Suppressor macrophage treated with lipopolysaccharide for 4 hours (primary cell): ENCODE data around the gene GALNT8.
A peak's percentile ranks its signal among the peaks of the same experiment; 100 is the strongest.

Experiments used
- DNase-seq: peaks from one replicate; pipeline ENCODE4 v3.0.0-alpha.2; 2020

GALNT8 gene

GRCh38 chr12:4802841-4803240 lies 82.6 kb downstream of the GALNT8 start:
- DNase-seq: peak; percentile 26

- DNase-seq: no peak
Observed at GRCh38 chr12:4806439-4807115, 86.4 kb downstream of the GALNT8 start.

- no peak for DNase-seq
Observed at GRCh38 chr12:4807116-4807783, 87.0 kb downstream of the GALNT8 start.

- no peak for DNase-seq
Observed at GRCh38 chr12:4807813-4808212, 87.6 kb downstream of the GALNT8 start.

GRCh38 chr12:4809013-4809448 lies 88.8 kb downstream of the GALNT8 start:
- DNase-seq: no peak

- DNase-seq: no peak
Observed at GRCh38 chr12:4809449-4810218, 89.4 kb downstream of the GALNT8 start.

GRCh38 chr12:4810219-4810671 lies 90.0 kb downstream of the GALNT8 start:
- no peak for DNase-seq

- DNase-seq: no peak
Observed at GRCh38 chr12:4812624-4813327, 92.6 kb downstream of the GALNT8 start.

GRCh38 chr12:4813741-4814140 lies 93.5 kb downstream of the GALNT8 start:
- no peak for DNase-seq

GRCh38 chr12:4814485-4814884 lies 94.3 kb downstream of the GALNT8 start:
- no peak for DNase-seq

- no peak for DNase-seq
Observed at GRCh38 chr12:4816744-4817525, 96.7 kb downstream of the GALNT8 start.

- no peak for DNase-seq
Observed at GRCh38 chr12:4817880-4818279, 97.7 kb downstream of the GALNT8 start.

GRCh38 chr12:4819654-4820053 lies 99.5 kb downstream of the GALNT8 start:
- peak; percentile 70 for DNase-seq

GRCh38 chr12:4820971-4821370 lies 100.8 kb downstream of the GALNT8 start:
- DNase-seq: no peak
